Measurements from ENCODE around the gene ABHD15.

ABHD15 gene, protein sequence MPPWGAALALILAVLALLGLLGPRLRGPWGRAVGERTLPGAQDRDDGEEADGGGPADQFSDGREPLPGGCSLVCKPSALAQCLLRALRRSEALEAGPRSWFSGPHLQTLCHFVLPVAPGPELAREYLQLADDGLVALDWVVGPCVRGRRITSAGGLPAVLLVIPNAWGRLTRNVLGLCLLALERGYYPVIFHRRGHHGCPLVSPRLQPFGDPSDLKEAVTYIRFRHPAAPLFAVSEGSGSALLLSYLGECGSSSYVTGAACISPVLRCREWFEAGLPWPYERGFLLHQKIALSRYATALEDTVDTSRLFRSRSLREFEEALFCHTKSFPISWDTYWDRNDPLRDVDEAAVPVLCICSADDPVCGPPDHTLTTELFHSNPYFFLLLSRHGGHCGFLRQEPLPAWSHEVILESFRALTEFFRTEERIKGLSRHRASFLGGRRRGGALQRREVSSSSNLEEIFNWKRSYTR

DNA sequence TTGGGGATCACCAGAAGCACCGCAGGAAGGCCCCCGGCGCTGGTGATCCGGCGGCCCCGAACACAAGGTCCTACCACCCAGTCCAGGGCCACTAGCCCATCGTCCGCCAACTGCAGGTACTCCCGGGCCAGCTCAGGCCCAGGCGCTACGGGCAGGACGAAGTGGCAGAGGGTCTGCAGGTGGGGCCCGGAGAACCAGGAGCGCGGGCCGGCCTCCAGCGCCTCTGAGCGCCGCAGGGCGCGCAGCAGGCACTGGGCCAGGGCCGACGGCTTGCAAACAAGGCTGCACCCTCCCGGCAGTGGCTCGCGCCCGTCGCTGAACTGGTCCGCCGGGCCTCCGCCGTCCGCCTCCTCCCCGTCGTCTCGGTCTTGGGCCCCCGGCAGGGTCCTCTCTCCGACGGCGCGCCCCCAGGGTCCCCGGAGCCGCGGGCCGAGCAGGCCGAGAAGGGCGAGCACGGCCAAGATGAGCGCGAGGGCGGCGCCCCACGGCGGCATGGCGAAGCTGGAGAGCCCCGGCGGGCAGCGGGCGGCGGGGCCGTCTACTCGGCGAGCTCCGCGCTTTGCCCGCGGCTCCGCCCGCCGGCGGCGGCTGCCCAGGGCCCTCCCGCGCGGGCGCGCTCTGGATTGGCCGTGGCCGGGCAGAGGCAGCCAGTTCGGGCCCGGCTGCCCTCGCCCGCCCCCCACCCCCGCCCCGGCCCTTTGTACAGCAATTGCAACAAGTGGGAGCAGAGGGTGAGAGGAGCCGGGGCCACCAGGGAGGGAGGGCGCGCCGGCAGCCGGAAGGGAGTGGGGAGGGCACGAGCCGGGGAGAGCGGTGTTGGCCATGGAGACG is at the start of gene ABHD15:
Gene ABHD15 (minus strand): TSS at position 565 of the 831 bp plus-strand sequence. CDS start 71 bp downstream, at position 494.
- peak; percentile 47 for DNase-seq (ENCODE audit: low read depth)

DNA sequence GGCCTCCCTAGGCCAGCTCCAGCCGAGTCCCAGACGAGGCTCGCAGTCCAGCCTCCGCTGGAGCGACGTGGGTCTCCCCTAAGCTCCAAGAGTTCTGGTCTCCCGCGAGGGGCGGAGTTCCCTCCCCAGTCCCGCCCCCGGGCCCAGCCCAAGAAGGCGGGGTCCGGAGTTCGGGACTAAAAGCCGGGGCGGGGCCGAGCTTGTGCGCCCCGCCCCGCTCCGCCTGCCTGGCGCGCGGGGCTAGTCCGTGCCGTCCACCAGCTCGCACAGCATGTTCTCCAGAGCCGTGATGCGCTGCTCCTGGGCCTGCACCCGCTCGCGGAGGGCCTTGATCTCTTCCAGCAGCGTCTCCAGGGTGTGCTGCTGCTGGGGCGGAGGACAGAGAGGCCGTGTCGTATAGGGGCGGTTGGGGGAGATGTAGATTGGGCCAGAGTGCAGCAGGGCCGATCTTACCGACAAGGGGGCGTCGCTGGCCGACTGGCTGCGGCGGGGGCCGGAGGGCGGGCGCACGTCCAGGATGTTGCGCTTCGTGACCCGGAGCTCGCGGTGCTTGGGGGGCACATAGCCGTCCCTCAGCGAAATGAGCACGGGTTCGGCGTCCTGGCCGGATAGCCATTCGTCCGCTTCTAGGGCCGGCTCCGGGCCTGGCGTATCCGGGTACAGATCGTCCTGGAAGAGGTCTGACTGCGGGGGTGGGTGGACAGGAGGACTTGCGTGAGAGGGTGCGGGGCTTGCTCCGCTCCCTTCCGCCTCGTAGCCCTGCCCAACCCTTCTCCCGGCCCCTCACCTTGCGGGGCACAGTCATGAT is 48.9 kb upstream of the ABHD15 start:
- DNase-seq (ENCODE audit: low read depth), result peak; percentile 58

DNA sequence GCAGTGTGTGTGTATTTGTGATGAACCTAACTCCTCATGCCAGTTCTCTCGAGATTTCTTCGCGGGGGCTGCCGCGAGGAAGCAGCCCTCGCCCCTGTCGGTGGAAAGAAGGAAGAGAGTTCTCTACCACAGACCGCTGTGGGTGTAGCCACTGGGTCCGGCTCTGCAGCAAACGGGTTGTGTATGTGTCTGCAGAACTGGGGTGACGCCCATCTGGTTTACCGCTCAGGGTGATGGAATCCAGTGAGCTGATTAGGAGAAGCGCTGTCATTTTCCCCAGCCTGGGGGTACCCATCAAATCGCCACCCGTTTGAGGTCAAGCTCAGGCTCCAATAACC is 48.2 kb upstream of the ABHD15 start:
- DNase-seq (ENCODE audit: low read depth), result no peak

DNA sequence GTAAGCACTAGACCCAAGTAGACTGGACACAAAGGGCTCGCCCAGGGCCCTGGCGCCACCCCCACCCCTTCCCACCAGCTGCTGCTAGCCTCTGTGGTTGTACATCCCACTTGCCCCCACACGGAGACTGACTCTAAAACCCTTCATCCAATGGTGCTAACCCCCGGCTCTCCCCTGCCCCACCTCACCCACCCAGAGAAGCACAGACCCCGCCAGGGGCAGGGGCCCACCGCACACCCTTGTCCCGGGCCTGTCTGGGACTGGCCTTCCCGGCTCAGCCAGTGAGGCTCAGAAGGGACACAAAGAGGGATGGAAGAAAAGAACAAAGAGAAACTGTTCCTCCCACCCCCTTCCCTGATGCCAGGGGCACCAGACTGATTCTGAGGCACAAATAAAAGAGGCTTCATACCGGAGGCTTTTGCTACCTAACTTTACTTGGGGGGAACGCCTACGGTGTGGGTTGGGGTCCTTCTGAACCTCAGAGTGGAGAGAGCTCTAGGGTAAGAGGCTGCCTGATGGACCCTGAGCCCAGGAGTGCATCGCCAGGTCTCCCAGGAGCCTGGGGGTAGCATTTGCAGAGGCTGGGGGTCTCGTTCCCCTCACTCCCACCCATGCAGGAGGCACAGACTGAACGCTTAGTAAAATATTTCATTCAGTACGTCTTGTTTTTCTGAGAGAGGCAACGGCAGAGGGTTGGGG is 47.7 kb upstream of the ABHD15 start:
- no peak for DNase-seq (ENCODE audit: low read depth)

DNA sequence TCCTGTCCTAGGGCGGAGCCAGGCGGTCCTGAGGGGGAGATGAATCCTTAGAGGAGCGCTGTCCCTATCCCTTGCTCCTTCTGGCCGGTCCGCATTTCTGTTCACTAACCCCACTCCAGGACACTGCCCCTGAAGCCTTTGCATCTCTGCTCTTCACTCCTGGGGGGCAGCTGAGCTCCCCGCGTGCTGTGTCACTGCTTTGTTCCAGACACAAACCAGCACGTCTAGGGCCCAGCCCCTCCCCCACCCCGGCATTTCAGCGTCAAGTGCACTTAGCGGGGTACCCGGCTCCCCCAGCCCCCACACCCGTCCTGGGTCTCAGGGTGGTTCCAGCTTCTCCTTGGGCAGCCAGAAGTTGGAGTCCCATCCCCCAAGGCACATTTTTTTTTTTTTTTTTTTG is 47.0 kb upstream of the ABHD15 start:
- DNase-seq (ENCODE audit: low read depth), result no peak

DNA sequence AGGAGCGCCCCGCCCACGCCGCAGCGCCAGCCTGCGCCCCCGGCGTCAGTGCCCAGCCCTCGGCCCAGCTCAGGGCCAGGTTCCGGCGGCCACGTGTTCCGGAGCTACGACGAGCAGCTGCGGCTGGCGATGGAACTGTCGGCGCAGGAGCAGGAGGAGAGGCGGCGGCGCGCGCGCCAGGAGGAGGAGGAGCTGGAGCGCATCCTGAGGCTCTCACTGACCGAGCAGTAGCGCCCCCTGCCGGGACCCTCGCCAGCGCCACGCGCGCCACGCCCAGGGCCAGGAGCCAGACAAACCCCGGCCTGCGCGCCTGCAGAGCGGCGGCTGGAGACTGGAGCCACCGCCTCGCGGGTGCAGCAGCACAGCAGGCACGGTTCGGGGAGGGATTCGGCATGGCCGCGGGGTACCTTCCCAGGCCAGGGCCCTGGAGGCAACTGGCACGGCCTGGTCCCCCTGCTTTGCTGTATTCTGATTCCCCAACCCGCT is 46.6 kb upstream of the ABHD15 start:
- peak; percentile 56 for DNase-seq (ENCODE audit: low read depth)

DNA sequence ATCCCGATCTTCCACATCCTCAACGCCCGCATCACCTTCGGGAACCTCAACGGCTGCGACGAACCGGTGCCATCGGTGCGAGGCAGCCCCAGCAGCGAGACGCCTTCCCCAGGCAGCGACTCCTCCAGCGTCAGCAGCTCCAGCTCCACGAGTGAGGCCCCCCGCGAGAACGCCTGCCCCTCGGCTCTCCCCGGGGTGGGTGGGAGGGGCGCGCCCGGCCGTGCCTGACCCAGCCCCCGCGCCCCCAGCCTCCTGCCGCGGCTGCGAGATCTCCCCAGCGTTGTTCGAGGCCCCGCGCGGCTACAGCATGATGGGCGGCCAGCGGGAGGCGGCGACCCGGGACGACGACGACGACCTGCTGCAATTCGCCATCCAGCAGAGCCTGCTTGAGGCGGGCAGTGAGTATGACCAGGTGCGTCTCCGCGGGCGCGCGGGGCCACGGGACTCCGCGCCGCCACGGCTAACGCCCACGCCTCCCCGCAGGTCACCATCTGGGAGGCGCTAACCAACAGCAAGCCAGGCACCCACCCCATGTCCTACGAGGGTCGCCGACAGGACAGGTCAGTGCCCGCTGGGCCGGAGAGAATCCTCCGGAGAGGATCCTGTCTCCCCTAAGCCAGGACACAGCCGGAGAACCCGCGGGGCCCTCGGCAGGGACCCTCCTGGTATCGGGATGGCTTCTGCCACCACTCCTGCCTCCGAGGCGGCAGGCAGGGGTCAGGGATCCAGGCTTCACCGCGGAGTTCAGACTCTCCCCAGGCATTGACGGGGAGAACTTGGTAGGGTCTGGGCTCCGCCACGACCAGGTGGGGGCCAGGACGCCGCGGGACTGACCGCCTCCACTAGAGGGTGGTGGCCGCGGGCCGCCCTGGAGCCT is 45.8 kb upstream of the ABHD15 start:
- no peak for DNase-seq (ENCODE audit: low read depth)

DNA sequence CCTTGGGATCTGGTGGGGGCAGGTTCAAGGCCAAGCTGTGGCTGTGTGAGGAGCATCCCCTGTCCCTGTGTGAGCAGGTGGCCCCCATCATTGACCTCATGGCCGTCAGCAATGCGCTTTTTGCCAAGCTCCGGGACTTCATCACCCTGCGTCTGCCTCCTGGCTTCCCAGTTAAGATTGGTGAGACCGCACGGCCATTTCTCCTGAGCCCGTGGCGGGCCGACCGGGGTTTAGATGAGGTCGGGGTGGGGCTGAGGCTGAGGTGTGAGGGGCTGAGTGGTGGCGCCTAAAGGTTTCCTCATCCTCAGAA is 45.2 kb upstream of the ABHD15 start:
- DNase-seq (ENCODE audit: low read depth), result no peak

DNA sequence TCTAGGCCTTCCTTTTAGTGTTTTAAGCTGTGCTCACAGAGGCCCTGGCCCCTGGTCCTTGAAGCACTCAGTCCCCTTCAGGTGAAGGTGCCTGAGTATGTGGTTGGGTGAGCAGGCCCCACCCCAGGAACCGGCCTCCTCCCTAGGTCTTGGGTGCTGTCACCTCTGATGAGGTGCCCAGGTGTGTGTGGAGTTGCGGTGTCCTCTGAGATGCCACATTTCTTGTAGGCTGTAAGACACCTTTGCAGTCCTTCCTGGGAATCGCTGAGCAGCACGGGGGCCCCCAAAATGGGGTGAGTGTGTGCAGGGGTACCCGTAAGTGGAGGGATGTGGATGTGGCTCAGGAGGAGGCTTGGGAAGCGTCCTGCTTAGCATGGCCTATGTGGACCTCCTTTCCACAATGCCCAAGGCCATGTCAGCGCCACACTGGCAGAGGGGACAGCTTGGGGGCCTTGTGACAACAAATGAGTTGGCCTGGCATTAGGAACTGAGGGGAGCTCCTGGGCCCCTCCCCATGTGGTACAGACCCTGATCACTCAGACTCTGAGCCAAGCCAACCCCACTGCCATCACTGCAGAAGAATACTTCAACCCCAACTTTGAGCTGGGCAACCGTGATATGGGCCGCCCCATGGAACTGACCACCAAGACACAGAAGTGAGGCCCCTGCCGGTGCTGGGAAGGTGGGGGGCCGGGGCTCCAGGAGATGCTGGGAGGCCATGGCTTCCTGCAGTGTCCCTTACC is 44.7 kb upstream of the ABHD15 start:
- DNase-seq (ENCODE audit: low read depth), result no peak

DNA sequence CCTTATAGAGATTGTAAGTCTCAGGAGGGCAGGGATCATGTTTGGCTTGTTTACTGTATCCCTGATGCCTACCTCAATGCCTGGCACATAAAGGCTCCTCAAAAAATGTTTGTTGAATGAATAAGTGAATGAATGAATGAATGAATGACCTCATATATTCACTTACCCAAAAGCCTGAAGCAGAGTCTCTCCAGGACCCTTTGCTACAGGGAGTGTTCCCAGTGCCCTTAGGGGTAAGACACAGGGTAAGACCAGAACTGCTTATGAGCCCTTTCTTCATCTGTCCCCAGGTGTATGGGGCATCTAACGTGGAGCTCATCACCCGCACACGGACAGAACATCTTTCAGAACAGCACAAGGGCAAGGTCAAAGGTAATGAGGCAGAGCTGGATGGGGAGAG is 43.6 kb upstream of the ABHD15 start:
- DNase-seq (ENCODE audit: low read depth), result no peak

DNA sequence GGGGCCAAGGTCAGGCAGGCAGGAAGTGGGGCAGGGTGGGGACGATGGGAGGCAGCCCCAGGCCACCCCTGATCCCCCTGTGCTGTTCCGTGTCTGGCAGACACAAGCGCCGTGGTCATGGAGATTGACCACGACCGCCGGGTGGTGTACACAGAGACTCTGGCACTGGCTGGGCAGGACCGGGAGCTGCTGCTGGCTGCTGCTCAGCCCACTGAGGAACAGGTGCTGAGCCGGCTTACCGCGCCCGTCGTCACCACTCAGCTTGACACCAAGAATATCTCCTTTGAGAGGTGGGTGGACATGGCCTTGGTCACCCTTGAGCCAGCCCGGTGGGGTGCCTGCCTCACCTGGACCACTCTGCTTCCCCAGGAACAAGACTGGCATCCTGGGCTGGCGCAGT is 42.1 kb upstream of the ABHD15 start:
- DNase-seq (ENCODE audit: low read depth), result no peak

DNA sequence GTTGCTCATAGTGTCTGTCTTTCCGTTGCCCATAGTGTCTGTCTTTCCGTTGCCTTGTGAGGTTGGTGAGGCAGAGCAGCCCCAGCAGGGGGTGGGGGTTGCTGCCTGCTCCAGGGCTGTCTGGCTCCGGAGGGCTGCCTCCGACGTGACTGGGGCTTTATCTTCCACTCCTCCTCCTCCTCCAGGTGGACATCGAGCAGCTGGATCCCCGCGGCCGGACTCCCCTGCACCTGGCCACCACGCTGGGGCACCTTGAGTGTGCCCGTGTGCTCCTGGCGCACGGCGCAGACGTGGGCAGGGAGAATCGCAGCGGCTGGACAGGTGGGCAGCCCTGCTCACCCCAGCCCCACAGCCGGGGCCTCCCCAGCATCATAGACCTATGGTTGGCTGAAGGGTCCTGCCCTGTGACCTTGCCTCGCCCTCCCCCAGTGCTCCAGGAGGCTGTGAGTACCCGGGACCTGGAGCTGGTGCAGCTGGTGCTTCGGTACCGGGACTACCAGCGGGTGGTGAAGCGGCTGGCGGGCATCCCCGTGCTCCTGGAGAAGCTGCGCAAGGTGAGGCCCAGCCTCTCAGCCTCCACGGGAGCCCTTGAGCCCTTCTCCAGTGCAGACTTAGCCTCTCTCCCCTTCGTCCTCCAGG is 40.8 kb upstream of the ABHD15 start:
- DNase-seq (ENCODE audit: low read depth), result no peak

DNA sequence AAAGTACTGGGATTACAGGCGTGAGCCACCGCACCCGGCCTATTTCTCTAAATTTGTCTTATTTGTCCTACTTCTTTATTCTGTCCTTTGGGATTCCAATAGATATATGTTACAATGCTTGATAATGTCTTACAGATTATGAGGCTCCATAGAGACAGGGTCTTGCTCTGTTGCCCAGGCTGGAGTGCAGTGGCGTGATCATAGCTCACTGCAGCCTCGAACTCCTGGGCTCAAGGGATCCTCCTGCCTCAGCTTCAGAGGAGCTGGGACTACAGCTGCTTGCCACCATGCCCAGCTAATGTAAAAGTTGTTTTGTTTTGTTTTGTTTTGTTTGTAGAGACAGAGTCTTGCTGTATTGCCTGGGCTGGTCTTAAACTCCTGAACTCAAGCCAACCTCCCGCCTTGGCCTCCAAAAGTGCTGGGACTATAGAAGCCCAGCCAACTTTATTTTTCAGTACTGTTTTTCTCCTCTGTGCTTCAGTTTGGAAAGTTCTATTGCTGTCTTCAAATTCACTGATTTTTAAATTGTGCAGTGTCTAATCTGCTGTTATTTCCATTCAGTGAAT is 36.4 kb upstream of the ABHD15 start:
- DNase-seq (ENCODE audit: low read depth), result no peak

DNA sequence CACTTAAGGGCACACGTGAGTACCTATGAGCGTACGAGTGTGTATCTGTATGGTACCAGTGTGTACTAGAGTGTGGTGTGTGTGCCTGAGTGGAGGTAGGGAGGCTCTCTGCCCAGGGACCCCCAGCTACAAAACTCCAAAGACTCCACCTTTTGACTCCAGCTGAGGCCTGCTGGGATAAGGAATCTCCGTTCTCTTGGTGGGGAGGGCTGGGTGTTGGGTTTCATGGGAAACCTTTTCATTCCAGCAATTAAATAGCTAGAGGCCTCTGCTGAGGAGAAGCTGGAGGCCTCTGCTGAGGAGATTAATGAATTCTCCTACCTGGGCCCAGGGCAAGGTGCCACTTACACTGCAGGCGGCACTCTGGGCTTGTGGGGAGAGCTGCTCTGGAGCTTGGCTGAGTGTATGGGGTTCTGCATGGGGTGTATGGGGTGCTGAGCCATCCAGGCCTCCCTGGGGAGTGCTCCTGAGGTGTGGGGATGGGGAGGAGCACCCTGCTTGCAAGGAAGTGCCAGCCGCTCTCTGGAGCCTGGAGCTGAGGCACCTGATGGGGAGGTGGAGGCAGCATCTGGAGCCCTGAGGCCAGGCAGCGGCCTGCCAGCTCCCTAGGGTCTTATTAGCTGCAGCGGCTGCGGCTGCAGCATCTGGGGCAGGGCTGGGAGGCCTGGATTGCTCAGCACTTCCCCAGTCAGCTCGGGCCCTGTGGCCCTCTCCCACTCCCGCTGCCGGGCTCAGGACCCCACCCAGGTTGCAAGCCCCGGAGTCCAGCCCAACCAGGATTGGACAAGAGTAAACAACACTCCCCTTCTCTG is 30.7 kb upstream of the ABHD15 start:
- DNase-seq (ENCODE audit: low read depth), result no peak

DNA sequence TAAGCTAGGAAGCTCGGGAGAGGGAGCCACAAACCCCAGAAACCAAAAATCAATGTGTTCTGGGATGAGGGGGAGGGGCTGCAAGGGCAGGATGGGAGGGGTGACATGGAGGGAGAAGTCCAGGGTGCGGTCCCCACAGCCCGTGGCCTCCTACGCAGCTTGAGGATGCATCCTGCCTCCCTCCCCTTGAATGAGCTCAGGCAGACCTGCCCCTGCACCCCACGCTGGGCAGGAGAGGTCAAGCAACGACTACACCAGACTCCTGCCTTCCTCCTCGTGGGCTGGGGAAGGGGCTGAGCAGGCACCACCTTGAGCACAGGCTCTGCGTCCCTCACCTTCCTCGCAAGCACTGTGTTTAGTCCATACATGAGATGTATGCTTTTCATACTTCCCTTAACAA is 30.0 kb upstream of the ABHD15 start:
- DNase-seq (ENCODE audit: low read depth), result no peak

DNA sequence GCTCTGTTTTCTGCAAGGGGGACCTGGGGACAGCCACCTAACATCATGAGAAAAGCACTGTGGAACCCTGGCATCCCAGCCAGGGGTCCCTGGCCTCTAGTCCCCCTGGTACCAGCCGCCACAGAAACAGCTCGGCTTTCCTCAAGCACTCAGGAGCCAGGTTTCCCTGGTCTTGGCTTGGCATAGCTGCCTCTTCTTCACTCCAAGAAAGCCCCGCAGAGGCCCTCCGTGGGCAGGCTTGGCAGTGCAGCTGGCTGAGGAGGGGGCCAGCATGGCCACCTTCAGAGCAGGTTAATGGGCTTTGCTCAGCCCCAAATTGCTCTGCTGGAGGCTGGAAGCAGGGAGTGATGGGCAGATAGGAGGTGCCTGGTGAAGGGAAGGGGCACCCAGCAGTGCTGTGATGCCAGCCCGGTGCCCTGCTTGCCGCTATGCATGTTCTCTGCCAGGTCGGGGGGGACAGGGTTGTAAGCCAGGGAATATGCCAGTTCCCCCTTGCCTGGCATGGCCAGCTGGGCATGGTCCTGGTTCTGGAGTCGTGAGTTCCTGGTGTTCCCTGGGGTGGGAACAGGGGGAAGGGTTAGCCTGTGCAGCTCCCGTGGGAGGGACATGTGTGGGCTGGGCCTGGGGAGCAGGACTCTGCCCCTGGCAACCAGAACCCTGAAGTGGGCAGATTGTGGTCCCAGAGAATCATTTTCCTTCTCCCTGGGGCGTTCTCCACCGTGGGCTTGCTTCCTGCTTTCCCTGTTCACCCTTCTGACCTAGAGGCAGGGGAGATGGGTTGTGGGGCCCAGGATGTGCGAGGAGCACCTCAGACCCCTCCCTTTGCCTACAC is 29.3 kb upstream of the ABHD15 start:
- no peak for DNase-seq (ENCODE audit: low read depth)

DNA sequence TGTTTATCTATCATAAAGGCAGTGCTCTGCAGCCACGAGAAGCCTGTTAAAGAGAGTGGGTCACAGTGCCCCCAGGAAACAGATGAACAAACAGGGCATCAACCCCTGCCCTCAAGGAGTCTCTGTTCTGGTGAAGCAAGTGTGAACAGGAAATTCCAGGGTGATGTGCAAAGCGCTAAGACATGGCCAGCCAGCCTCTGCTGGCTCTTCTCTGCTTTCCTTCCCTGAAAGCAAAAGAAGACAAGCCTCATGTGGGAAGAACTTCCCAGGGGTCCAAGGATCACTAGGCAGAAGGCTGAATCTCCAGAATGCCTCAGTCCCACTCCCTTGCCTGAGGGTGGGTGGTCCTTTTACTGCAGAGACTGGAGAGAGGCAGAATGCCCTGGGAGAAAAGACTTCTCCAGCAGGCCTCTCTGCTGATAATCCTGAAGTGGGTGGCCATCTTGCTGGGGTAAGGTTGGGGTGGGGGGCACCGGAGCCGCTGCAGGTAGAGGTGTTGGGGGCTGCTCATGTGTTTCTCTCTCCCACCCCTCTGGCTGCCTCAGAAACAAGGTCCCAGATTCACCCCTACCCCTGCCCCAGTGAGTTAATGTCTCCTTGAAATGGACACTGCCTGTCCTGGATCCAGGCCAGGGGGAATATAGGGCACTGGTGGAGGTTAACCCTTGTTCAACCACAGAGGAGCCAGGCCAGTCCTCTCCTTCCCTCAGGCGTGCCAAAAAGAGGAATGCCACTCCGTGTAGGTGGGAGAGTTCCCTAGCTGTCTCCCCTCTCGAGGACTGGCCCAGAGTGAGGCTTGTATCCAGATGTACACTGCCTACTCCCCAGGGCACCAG is 28.5 kb upstream of the ABHD15 start:
- DNase-seq (ENCODE audit: low read depth), result no peak

All from GM04504 (cell line).